HG03066 (cell line): ENCODE data around the gene SLC38A10.

Experiments used
- ATAC-seq: cut with Tn5 transposase; IDR thresholded peaks from one replicate; pipeline ENCODE4 v1.9.1; 2021; ENCODE audit warnings: low read depth; ENCODE audit not compliant: unreplicated experiment

The SLC38A10 gene

DNA sequence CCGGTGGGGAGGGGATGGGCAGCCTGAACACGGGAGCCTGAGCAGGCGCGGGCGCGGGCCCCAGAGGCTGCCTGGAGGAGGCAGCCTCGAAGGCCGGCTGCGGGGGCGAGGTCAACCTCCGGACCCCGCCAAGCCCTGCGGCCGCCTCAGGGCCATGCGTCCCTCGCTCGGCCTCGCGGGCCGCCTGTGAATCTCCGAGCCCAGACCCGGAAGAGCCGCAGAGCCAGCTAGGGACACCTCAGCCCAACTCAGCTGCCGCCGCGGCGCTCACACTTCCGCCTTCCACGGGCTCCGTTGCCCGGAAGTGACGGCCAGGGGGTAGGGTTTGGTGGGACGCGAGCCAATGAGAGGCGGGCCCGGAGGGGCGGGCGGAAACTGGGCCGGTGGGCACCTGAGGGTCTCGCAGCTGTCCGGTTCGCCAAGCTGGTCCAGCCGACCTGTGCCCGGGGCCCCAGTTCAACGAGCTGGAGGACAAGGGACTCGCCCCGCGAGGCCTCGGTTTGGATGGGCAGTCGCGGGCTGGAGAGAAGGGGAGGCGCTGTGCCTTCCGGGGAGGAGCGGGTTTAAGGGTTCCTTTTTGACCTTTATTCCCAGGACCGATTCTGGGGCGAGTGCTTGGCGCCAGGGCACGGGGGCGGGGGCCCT lies at the start of gene SLC38A10:
TSS of gene SLC38A10 (minus strand) at position 277 of the 645 bp plus-strand sequence. CDS start 386 bp downstream, outside the sequence.
- peak; percentile 81 for ATAC-seq

DNA sequence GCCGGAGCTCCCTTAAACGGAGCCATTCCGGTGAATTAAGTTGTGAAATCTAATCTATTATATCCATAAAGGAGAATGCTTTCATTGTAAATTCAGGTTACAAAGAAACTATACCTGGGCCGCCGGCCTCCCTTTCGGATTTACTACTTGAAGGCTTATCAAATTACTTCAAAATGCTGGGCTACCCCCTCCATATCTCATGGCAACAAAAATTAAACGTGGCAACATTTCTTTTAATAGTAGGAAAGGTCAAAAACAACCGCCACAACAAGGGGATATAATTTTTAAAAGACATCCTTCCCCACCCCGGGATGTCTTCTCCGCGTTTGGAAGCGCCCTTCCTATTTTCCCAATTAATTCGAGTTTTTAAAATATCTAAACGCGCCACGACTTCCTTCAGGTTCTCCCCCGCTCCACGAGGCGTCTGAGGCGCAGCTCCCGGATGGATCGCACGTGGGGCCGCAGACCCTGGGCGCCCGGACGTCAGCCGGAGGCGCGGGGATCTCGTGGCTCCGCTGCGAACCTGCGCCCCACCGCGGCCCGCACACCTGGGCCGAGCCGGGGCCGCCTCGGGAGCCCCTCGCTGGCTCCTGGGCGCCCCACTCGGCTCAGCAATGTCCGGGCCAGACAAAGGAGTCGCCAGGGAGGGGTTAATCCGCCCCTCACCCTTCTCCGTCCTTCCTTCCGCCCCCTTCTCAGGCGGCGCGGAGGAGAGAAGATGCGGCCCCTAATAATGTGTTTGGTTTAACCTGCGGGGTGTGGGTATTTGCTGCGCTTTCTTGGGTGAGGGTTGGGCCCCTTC lies 47.4 kb upstream of the SLC38A10 start:
- ATAC-seq, result no peak

DNA sequence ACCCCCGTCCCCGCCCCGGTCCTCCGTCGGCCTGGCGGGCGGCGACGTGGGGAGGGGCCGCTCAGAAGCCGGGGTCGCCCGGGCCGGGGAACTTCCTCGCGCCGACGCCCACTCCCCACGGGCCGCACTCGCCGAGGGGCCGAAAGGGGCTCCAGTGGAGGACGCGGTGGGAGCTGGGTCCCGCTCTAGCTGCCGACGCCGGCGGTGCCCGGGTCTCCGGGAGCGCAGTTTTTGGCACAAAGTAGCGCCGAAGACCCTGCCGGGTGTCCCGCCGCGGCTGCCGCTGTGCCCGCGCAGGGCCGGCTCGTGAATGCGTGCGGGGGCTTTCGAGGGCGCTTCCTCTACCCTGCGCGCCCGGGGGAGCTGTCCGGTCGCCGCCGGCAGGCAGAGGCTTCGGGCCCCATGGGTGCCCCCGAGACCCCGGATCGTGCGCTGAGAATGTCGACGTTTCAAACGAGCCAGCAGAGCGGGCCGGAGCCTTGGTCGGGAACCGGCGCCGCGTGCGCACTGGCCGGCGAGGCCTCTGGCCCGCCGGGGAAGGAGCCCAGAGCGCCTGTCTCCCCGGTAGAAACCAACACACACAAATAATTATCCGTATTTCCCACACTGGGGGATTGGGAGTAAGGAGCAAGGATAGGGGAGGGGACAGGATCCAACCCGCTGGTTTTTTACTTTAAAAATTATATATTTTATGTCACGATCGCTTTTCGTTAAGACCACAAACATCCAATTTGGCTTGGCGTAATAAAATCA lies 46.6 kb upstream of the SLC38A10 start:
- ATAC-seq, result no peak

GRCh38 chr17:81340607-81341515 lies 45.8 kb upstream of the SLC38A10 start:
- no peak for ATAC-seq

- no peak for ATAC-seq
Measured at GRCh38 chr17:81339534-81340296, 44.6 kb upstream of the SLC38A10 start.

DNA sequence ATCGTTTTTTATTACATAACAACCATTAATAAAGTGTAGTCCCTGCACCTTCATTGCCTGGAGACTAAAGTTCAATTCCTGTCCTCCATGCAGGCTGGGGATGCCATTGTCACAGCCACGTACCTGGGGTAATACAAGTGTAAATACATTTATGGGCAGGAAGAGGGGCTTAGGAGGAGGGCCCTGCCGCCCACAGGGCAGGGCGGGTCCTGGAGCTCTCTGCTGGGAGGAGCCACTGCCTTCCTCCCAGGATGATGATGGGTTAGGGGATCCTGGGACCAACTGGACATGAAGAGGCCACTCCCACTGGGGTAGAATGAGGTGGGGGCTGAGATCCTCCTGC lies 44.1 kb upstream of the SLC38A10 start:
- no peak for ATAC-seq

- ATAC-seq, result no peak
Measured at GRCh38 chr17:81338274-81339190, 43.4 kb upstream of the SLC38A10 start.

GRCh38 chr17:81337476-81337879 lies 42.4 kb upstream of the SLC38A10 start:
- ATAC-seq, result no peak

- no peak for ATAC-seq
Measured at GRCh38 chr17:81336930-81337325, 41.8 kb upstream of the SLC38A10 start.

DNA sequence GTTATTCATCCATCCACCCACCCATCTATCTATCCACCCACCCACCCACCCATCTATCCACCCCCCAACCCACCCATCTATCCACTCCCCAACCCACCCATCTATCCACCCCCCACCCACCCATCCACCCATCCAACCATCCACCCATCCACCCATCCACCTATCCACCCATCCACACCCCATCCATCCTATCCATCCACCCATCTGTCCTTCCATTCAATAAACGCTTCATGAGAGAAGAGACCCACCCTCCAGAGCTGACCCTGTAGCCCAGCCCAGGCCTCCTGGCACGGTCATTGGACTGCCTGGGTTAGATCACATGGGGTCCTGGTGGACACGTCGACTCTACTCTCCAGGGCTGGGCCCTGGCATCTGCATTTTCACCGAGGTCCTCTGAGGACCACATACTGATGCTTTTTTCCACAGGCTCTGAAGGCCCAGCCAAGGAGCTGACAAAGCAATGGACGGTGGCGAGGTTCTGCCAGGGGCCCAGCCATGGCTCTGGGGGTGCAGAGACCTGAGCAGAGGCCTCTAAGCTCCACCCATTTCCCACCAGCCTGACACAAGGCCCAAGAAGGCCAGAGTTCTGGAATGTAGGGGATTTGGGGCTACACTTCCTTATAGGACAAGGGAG lies 41.3 kb upstream of the SLC38A10 start:
- no peak for ATAC-seq

DNA sequence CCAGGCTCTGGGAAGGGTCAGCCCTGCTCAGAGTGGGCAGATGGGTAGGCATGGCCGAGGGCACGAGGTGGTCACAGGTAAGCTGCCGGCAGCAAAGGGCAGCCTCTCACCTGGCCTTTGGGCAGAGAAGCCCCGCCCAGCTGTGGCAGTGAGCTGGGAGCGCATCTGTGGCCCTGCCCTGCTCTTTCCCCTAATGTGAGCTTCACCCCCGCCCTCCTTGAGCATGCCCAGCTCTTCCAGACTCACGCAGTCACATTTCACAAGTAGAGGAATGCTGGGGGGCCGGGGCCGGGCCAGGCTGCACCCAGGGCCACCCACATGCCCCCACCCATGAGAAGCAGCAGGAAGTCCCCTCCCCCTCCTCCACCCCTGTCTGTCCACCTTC lies 40.7 kb upstream of the SLC38A10 start:
- no peak for ATAC-seq

DNA sequence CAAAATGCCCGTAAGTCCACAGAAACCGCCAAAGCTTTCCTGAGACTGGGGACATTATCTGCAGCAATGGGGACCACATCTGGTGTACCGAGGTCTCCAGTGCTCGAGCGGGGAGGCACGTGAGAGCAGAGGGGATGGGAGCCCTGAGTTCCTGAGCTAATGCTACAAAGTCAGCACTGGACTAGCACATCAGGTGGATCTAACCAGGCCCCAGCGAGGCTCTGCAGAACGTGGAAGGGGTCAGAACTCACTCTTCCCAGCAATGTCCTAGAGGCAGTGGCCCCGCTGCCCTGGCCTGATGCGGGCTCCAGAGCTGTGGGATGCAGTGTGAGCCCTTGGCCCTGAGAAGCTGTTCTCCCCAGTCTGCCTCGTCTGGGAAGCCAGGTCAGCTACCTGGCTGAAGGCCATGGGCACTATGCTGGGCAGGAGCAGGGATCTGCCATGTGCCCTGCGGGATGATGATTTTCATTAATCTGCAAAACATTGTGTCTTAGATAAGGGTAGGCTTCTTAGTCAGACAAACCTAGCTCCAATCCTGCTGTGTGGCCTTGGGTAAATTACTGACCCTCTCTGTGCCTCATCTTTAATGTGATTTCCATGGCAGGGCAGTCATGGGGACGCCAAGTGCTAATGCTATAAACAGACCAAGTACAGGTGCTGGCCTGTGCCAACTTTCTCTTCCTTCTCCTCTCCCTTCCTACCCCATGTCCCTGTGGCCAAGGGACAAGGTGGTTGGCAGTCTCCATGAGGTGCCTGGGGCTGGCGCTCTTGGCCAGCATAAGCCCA lies 40.1 kb upstream of the SLC38A10 start:
- no peak for ATAC-seq

GRCh38 chr17:81334391-81334901 lies 39.3 kb upstream of the SLC38A10 start:
- ATAC-seq, result no peak

GRCh38 chr17:81333616-81334368 lies 38.7 kb upstream of the SLC38A10 start:
- no peak for ATAC-seq

DNA sequence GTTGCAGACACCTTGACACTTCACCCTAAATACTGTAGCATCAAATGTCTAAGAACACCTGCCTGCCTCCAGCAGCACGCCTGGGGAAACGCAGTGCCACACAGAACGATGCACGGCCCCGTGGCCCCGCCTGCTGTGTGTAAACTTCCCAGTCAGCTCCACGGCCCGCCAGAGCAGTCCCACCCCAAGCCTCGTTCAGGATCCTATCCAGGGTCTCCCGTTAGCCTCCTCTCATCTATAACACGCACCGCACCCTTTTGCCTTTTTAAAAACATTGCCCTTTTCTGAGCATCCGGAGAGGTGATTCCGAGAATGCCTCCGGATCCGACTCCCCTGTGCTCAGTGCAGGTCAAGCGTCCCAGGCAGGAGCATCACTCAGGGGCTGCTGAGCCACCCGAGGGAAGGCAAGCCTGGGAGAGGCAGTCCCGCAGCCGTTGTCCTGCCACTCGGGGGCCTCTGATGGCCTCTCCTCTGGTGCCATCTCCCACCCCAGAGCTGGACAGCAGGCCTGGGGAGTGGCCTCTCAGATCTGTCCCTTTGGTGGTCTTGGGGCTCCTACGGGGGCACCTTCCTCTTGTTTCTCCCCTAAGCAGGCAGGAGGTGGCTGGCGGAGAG lies 37.9 kb upstream of the SLC38A10 start:
- ATAC-seq, result no peak
